ENCODE data around the gene ZNF90. TPM values are rescaled to one million over a fixed set of nuclear protein-coding genes. Genes with fewer than 3 reads are reported as not detected.

ZNF90 gene
- total and polyA plus RNA-seq, 2 donors (not counting 1 experiment from before 2014, with no cell fraction given) = 9.7 to 15.8 TPM

DNA sequence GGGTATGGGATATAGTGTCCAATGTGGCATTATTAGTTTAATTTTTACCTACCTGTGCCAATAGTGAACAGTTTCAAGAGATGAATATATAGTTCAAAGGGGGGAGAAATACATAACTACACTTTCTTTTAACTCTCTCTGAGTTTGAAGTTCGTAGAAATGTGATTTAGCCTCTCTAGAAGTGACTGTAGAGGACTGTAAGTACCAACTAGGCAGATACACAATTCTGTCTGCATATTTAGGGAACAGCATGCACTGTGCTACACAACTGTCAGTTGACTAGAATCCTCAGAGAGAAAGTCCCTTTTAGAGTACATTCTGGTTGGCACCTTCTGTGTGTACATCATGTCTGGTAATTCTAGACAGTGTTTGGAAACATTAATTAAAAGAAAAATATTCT lies 17.5 kb upstream of the ZNF90 start:
- no peak for DNase-seq
- Histone ChIP-seq H3K4me2 (replicated peaks; ENCODE audit: low read depth, low read length, poor library complexity, severe bottlenecking) (no peak overlapping the region), H3K79me2 (ENCODE audit: control insufficient read depth, insufficient read depth, low read length) (no peaks in the 10 kb centered on the region), H3K9me3 (ENCODE audit: control extremely low read depth in 1 of 3, control insufficient read depth in 2 of 3, insufficient read depth in 1 of 3, low read length in 2 of 3) (no peaks in the 10 kb centered on the region), H3K4me1 (ENCODE audit: control insufficient read depth in 2 of 2, insufficient read depth in 2 of 2, low read length in 2 of 2) (no peaks in the 10 kb centered on the region), H3K4me3 (ENCODE audit: control extremely low read depth in 1 of 5, extremely low read depth in 1 of 5, insufficient read depth in 1 of 5, low read depth in 2 of 5, low read length in 4 of 5) (no peak overlapping the region), H3K27ac (ENCODE audit: low read length in 2 of 2) (no peak overlapping the region), H3K27me3 (replicated peaks in 1 of 4; ENCODE audit: control extremely low read depth in 1 of 4, control insufficient read depth in 3 of 4, insufficient read depth in 4 of 4, low read length in 3 of 4) (peaks cover 0 to 8% (median 0%) of the 10 kb centered on the region in 4 experiments), H2AFZ (ENCODE audit: insufficient read depth, low read depth, low read length, poor library complexity, severe bottlenecking) (no peak overlapping the region), H3K9ac (ENCODE audit: low read length) (no peak overlapping the region), H4K20me1 (ENCODE audit: control insufficient read depth, insufficient read depth, low read length, poor library complexity, severe bottlenecking) (no peaks in the 10 kb centered on the region), H3K36me3 (replicated peaks in 1 of 2; ENCODE audit: control extremely low read depth in 1 of 2, control insufficient read depth in 1 of 2, extremely low read depth in 1 of 2, insufficient read depth in 2 of 2, low read length in 1 of 2) (no peaks in the 10 kb centered on the region)
- H3K4me1 Mint-ChIP-seq = peaks cover 4% of the 10 kb centered on the region
- H3K4me3 Mint-ChIP-seq = no peak overlapping the region
- H3K9me3 Mint-ChIP-seq (ENCODE audit: insufficient read depth) = no peaks in the 10 kb centered on the region
- ATAC-seq (ENCODE audit: low read depth) = no peak
- H3K27me3 Mint-ChIP-seq = no peaks in the 10 kb centered on the region
- intact Hi-C loops (cut with micrococcal nuclease) = no loop called here
- H3K27ac Mint-ChIP-seq = no peak overlapping the region
- TF ChIP-seq EZH2 (IDR thresholded peaks at IDR 0.05; ENCODE audit: borderline replicate concordance, insufficient read depth, low read depth, low read length, poor library complexity, severe bottlenecking) = no peak
- TF ChIP-seq, protein P1, sequence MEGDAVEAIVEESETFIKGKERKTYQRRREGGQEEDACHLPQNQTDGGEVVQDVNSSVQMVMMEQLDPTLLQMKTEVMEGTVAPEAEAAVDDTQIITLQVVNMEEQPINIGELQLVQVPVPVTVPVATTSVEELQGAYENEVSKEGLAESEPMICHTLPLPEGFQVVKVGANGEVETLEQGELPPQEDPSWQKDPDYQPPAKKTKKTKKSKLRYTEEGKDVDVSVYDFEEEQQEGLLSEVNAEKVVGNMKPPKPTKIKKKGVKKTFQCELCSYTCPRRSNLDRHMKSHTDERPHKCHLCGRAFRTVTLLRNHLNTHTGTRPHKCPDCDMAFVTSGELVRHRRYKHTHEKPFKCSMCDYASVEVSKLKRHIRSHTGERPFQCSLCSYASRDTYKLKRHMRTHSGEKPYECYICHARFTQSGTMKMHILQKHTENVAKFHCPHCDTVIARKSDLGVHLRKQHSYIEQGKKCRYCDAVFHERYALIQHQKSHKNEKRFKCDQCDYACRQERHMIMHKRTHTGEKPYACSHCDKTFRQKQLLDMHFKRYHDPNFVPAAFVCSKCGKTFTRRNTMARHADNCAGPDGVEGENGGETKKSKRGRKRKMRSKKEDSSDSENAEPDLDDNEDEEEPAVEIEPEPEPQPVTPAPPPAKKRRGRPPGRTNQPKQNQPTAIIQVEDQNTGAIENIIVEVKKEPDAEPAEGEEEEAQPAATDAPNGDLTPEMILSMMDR (IDR thresholded peaks at IDR 0.05) = no peak
- no CpG with 5 or more reads among the region's 1 CpG for WGBS (ENCODE audit: insufficient coverage)
- POLR2A ChIA-PET = no interaction called here
- CTCF ChIA-PET = no interaction called here

DNA sequence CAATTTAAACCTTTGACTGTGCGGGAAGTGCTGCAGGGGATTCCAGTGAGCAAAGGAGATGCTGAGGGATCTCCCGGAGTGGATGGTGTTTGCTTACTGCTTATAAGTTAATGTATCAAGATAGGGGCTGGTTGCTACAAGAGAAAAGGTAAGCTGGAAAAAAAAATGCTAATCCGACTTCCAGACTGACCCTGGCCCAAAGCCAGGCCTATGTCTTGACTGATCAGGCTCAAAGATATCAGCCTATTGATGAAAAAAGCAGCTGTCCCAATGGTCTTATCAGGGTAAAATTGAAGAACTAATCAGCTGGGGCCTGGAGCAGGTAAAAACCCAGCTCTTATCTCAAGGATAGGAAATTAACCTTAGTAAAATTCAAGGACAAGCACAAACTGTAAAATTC lies 10.9 kb upstream of the ZNF90 start:
- peaks cover 0 to 18% (median 6%) of the 10 kb centered on the region in 4 experiments for H3K27me3 ChIP-seq (replicated peaks in 1 of 4; ENCODE audit: control extremely low read depth in 1 of 4, control insufficient read depth in 3 of 4, insufficient read depth in 4 of 4, low read length in 3 of 4)
- no peak overlapping the region for H3K9ac ChIP-seq (ENCODE audit: low read length)
- peaks cover 0 to 16% (median 2%) of the 10 kb centered on the region in 3 donors for H3K9me3 ChIP-seq (ENCODE audit: control extremely low read depth in 1 of 3, control insufficient read depth in 2 of 3, insufficient read depth in 1 of 3, low read length in 2 of 3)
- DNase-seq (no peak), ATAC-seq (ENCODE audit: low read depth) (no peak)
- H3K27ac ChIP-seq (ENCODE audit: low read length in 2 of 2) = no peak overlapping the region
- no peak overlapping the region for H2AFZ ChIP-seq (ENCODE audit: insufficient read depth, low read depth, low read length, poor library complexity, severe bottlenecking)
- H3K4me3 ChIP-seq (ENCODE audit: control extremely low read depth in 1 of 5, extremely low read depth in 1 of 5, insufficient read depth in 1 of 5, low read depth in 2 of 5, low read length in 4 of 5) = no peak overlapping the region
- Mint-ChIP-seq H3K4me3 (no peak overlapping the region), H3K27ac (no peak overlapping the region), H3K4me1 (no peaks in the 10 kb centered on the region), H3K9me3 (ENCODE audit: insufficient read depth) (no peaks in the 10 kb centered on the region), H3K27me3 (peaks cover 24% of the 10 kb centered on the region)
- intact Hi-C loops (cut with micrococcal nuclease) = no loop called here
- no peaks in the 10 kb centered on the region for H4K20me1 ChIP-seq (ENCODE audit: control insufficient read depth, insufficient read depth, low read length, poor library complexity, severe bottlenecking)
- CTCF ChIA-PET = no interaction called here
- TF ChIP-seq, protein P1 (IDR thresholded peaks at IDR 0.05) = no peak
- TF ChIP-seq EZH2 (IDR thresholded peaks at IDR 0.05; ENCODE audit: borderline replicate concordance, insufficient read depth, low read depth, low read length, poor library complexity, severe bottlenecking) = no peak
- H3K4me1 ChIP-seq (ENCODE audit: control insufficient read depth in 2 of 2, insufficient read depth in 2 of 2, low read length in 2 of 2) = no peaks in the 10 kb centered on the region
- no peaks in the 10 kb centered on the region for H3K79me2 ChIP-seq (ENCODE audit: control insufficient read depth, insufficient read depth, low read length)
- no peak overlapping the region for H3K4me2 ChIP-seq (replicated peaks; ENCODE audit: low read depth, low read length, poor library complexity, severe bottlenecking)
- 70% methylated on average over 3 of the region's 3 CpGs for WGBS (ENCODE audit: insufficient coverage)
- POLR2A ChIA-PET = no interaction called here
- no peaks in the 10 kb centered on the region for H3K36me3 ChIP-seq (replicated peaks in 1 of 2; ENCODE audit: control extremely low read depth in 1 of 2, control insufficient read depth in 1 of 2, extremely low read depth in 1 of 2, insufficient read depth in 2 of 2, low read length in 1 of 2)

Data from B cell (primary cell).